ENCODE results near the gene TTC9B.

Gene TTC9B

DNA sequence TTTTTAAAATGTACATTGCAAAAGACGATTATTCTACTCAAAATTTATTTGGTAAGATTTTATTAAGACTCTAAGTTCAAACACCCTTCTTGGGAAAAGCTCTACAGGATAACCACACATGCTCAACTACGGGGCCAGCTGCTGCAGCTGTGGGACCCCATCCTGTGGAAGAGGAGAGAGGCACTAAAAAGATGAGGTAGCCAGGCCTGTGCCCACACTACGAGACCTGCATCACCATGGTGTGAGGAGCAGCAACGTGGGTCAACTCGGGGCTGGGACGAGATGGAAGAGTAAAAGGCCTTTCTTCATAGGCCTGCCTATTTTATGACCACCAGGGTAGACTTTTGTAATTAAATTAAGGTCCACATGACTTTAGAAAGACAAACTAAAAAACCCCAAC, 12.9 kb upstream of the TTC9B start:
- TF ChIP-seq, protein P1, sequence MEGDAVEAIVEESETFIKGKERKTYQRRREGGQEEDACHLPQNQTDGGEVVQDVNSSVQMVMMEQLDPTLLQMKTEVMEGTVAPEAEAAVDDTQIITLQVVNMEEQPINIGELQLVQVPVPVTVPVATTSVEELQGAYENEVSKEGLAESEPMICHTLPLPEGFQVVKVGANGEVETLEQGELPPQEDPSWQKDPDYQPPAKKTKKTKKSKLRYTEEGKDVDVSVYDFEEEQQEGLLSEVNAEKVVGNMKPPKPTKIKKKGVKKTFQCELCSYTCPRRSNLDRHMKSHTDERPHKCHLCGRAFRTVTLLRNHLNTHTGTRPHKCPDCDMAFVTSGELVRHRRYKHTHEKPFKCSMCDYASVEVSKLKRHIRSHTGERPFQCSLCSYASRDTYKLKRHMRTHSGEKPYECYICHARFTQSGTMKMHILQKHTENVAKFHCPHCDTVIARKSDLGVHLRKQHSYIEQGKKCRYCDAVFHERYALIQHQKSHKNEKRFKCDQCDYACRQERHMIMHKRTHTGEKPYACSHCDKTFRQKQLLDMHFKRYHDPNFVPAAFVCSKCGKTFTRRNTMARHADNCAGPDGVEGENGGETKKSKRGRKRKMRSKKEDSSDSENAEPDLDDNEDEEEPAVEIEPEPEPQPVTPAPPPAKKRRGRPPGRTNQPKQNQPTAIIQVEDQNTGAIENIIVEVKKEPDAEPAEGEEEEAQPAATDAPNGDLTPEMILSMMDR (IDR thresholded peaks at IDR 0.05; ENCODE audit: insufficient read depth, low read length, poor library complexity, severe bottlenecking) = no peak
- no peak for DNase-seq (ENCODE audit: extremely low read depth, insufficient read length)
- H3K36me3 ChIP-seq (ENCODE audit: control insufficient read depth, insufficient read depth, low read length) = peaks cover 16% of the 10 kb centered on the region
- no peaks in the 10 kb centered on the region for H3K27me3 ChIP-seq (replicated peaks; ENCODE audit: control insufficient read depth, insufficient read depth, low read length)
- H3K4me3 ChIP-seq (replicated peaks; ENCODE audit: low read depth, low read length) = no peak overlapping the region

DNA sequence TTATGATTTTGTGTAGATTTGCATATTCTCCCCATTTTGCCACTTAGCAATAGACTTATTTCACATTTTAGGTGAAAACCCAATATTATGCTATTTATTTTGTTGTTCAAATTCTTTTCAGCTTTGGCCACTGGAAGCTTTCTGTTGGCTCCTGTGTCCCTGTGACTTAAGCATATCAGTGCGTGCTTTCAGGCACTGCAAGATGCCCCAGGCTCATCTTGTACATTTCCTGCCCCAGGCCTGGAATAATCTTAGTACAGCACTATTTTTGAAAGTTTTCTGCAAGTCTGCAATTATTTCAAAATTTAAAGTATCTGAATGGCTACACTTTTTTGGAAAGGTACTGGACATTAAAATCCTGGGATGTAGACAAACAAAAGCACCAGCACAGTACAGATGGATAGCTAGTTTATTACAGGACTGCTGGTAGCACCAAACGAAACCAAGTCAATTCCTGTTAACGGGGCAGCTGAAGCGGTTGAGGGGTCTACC, 11.8 kb upstream of the TTC9B start:
- Histone ChIP-seq H3K4me3 (replicated peaks; ENCODE audit: low read depth, low read length) (no peak overlapping the region), H3K36me3 (ENCODE audit: control insufficient read depth, insufficient read depth, low read length) (peaks cover 6% of the 10 kb centered on the region), H3K27me3 (replicated peaks; ENCODE audit: control insufficient read depth, insufficient read depth, low read length) (no peaks in the 10 kb centered on the region; the same call in 1 of the 2 replicates)
- TF ChIP-seq, protein P1 (IDR thresholded peaks at IDR 0.05; ENCODE audit: insufficient read depth, low read length, poor library complexity, severe bottlenecking) = no peak
- no peak for DNase-seq (ENCODE audit: extremely low read depth, insufficient read length)

DNA sequence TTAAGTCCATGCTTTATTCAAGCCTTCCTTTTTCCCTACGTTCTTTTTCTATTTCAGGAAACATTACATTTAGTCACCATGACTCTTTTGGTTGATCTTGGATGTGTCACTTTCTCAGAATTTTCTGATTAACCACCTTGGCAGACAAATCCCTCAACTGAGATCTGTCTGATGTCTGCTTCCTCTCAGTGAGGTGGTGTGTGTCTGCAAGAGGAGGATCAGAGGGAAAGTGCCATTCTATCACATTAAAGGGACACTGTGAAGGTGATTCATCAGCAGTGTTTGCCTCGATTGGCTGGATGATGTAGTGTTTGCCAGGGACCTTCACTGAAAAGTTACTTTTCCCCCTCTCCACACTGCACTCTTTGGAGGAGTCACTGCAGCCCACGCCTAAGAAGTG, 11.3 kb upstream of the TTC9B start:
- no peak for DNase-seq (ENCODE audit: extremely low read depth, insufficient read length)
- no peak overlapping the region for H3K4me3 ChIP-seq (replicated peaks; ENCODE audit: low read depth, low read length)
- peaks cover 5% of the 10 kb centered on the region for H3K36me3 ChIP-seq (ENCODE audit: control insufficient read depth, insufficient read depth, low read length)
- H3K27me3 ChIP-seq (replicated peaks; ENCODE audit: control insufficient read depth, insufficient read depth, low read length) = no peaks in the 10 kb centered on the region; the same call in 1 of the 2 replicates
- TF ChIP-seq, protein P1 (IDR thresholded peaks at IDR 0.05; ENCODE audit: insufficient read depth, low read length, poor library complexity, severe bottlenecking) = no peak

DNA sequence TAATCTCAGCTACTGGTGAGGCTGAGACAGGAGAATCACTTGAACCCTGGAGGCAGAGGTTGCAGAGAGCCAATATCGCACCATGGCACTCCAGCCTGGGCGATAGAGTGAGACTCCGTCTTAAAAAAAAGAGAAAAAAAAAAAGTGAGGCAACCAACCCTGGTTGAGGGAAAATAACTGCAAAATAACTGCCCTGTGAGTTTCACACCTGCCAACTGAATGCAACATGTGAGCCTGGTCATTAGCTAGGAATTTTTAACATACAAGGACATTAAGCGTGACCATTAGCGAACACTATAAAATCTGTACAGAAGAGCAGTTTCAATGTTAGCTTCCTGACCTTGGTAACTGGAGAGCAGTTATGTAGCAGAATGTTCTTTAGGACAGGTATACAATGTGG, 10.7 kb upstream of the TTC9B start:
- H3K36me3 ChIP-seq (ENCODE audit: control insufficient read depth, insufficient read depth, low read length) = peaks cover 3% of the 10 kb centered on the region
- TF ChIP-seq, protein P1 (IDR thresholded peaks at IDR 0.05; ENCODE audit: insufficient read depth, low read length, poor library complexity, severe bottlenecking) = no peak
- no peak overlapping the region for H3K4me3 ChIP-seq (replicated peaks; ENCODE audit: low read depth, low read length)
- no peaks in the 10 kb centered on the region; the same call in 1 of the 2 replicates for H3K27me3 ChIP-seq (replicated peaks; ENCODE audit: control insufficient read depth, insufficient read depth, low read length)
- no peak for DNase-seq (ENCODE audit: extremely low read depth, insufficient read length)

DNA sequence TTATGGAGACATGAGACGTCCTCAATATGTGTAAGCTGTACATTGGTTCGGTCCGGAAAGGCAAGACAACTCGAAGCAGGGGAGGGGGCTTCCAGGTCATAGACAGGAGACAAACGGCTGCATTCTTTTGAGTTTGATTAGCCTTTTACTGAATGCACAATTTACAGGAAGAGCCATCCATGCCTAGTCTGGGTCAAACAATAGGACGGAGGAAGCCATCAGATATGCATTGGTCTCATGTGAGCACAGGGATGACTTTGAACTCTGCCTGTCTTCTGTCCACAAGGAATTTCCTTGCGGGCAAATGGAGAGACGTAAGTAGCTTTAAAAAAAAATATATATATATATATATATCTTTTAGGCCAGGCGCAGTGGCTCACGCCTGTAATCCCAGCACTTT, 10.2 kb upstream of the TTC9B start:
- Histone ChIP-seq H3K27me3 (replicated peaks; ENCODE audit: control insufficient read depth, insufficient read depth, low read length) (no peaks in the 10 kb centered on the region; the same call in 1 of the 2 replicates), H3K36me3 (ENCODE audit: control insufficient read depth, insufficient read depth, low read length) (no peaks in the 10 kb centered on the region; the same call in none of the 2 replicates), H3K4me3 (replicated peaks; ENCODE audit: low read depth, low read length) (no peak overlapping the region)
- no peak for DNase-seq (ENCODE audit: extremely low read depth, insufficient read length)
- TF ChIP-seq, protein P1 (IDR thresholded peaks at IDR 0.05; ENCODE audit: insufficient read depth, low read length, poor library complexity, severe bottlenecking) = no peak

Measured in GM06990 (cell line).